CD4-positive, alpha-beta memory T cell (primary cell): ENCODE data around the gene EXTL1. TPM values are rescaled to one million over a fixed set of nuclear protein-coding genes. Genes with fewer than 3 reads are reported as not detected.

ENCODE experiments used
- CTCF ChIA-PET: fragments of 350-600 bp; sonication (Branson Sonifier 250); formaldehyde crosslinking; loops from one replicate; lab custom pipeline; 2021; ENCODE audit warnings: inconsistent platforms; ENCODE audit not compliant: partially characterized antibody; lab: Charles Lee
- POLR2A ChIA-PET: fragments of 350-600 bp; sonication (Branson Sonifier 250); formaldehyde crosslinking; loops from one replicate; lab custom pipeline; 2021; ENCODE audit not compliant: partially characterized antibody; lab: Charles Lee
- DNase-seq, 5 donors: peaks; one replicate each; pipeline versions ENCODE4 v3.0.0 to v3.0.0-alpha.2; 2020 to 2022; ENCODE audit warnings: mixed read lengths in 1 of 5
- H3K27ac ChIP-seq: one replicate; pipeline ENCODE4 v1.7.0; 2013; ENCODE audit warnings: low read depth, low read length
- H3K27me3 ChIP-seq: 2 replicates; pipeline ENCODE4 v1.7.0; 2013; ENCODE audit warnings: mild to moderate bottlenecking, low read length, moderate library complexity; ENCODE audit not compliant: insufficient read depth
- H3K36me3 ChIP-seq: 2 replicates; pipeline ENCODE4 v1.7.0; 2013; ENCODE audit warnings: mild to moderate bottlenecking, low read length, moderate library complexity; ENCODE audit not compliant: insufficient read depth
- H3K4me1 ChIP-seq: 2 replicates; pipeline ENCODE4 v1.7.0; 2013; ENCODE audit warnings: mild to moderate bottlenecking, low read length, moderate library complexity; ENCODE audit not compliant: insufficient read depth
- H3K4me3 ChIP-seq, 2 donors: one replicate each; pipeline ENCODE4 v1.7.0; 2013; ENCODE audit warnings: low read length in 2 of 2, mild to moderate bottlenecking in 1 of 2
- H3K9me3 ChIP-seq, 2 donors: one replicate each; pipeline ENCODE4 v1.7.0; 2013; ENCODE audit warnings: low read length in 2 of 2, control low read depth in 1 of 2; ENCODE audit not compliant: control insufficient read depth in 1 of 2
- H3K27ac Mint-ChIP-seq, 7 donors: one replicate each; pipeline ENCODE4 v1.8.0; 2020 to 2021; ENCODE audit warnings: mixed read lengths in 7 of 7, mild to moderate bottlenecking in 6 of 7, inconsistent platforms in 3 of 7, moderate library complexity in 3 of 7
- H3K27me3 Mint-ChIP-seq, 2 donors: one replicate each; pipeline ENCODE4 v1.8.0; 2020 to 2021; ENCODE audit warnings: mixed read lengths in 2 of 2
- H3K36me3 Mint-ChIP-seq, 2 donors: one replicate each; pipeline ENCODE4 v1.8.0; 2020 to 2021; ENCODE audit warnings: mixed read lengths in 2 of 2, inconsistent platforms in 1 of 2, mild to moderate bottlenecking in 1 of 2
- H3K4me1 Mint-ChIP-seq, 4 donors: one replicate each; pipeline ENCODE4 v1.8.0; 2020 to 2021; ENCODE audit warnings: mixed read lengths in 4 of 4, mild to moderate bottlenecking in 1 of 4
- H3K4me3 Mint-ChIP-seq, 8 donors: one replicate each; pipeline ENCODE4 v1.8.0; 2020 to 2021; ENCODE audit warnings: mixed read lengths in 8 of 8, mild to moderate bottlenecking in 7 of 8, moderate library complexity in 6 of 8, inconsistent platforms in 3 of 8
- H3K9me3 Mint-ChIP-seq, 8 donors: one replicate each; pipeline ENCODE4 v1.8.0; 2020 to 2021; ENCODE audit warnings: mixed read lengths in 8 of 8, mild to moderate bottlenecking in 5 of 8, inconsistent platforms in 3 of 8, moderate library complexity in 1 of 8
- intact Hi-C: fragments of 100-400 bp; cut with micrococcal nuclease; formaldehyde crosslinking; loops from one replicate; pipeline ENCODE4 v1.15.1; 2023
- polyA plus RNA-seq, 2 donors: library from polyadenylated mRNA; unstranded; fragments of 300-500 nt; fragmentation: Illumina TruSeq; gene quantifications; one replicate each; pipeline ENCODE4 v1.2.3, GENCODE V29; 2021
- total RNA-seq, 2 experiments: library from RNA; stranded (reverse); gene quantifications; one replicate each; pipeline ENCODE4 v1.2.3, GENCODE V29; 2021

EXTL1 gene
- total and polyA plus RNA-seq, 4 experiments from 2014 or later, result 0.12 to 0.19 TPM; not detected in 2

GRCh38 chr1:26005434-26006105, 16.0 kb upstream of the EXTL1 start:
- Histone ChIP-seq H3K27ac (no peak overlapping the region), H3K36me3 (no peaks in the 10 kb centered on the region), H3K27me3 (no peaks in the 10 kb centered on the region), H3K4me3 (no peak overlapping the region), H3K4me1 (no peaks in the 10 kb centered on the region), H3K9me3 (no peaks in the 10 kb centered on the region)
- Mint-ChIP-seq H3K27me3 (peaks cover 0 to 9% of the 10 kb centered on the region in 2 donors), H3K4me1 (peaks cover 0 to 4% (median 0%) of the 10 kb centered on the region in 4 donors), H3K4me3 (no peak overlapping the region), H3K9me3 (no peaks in the 10 kb centered on the region), H3K36me3 (no peaks in the 10 kb centered on the region), H3K27ac (no peak overlapping the region)
- ChIA-PET CTCF (interaction anchor here (12.9 kb wide), 1 partner anchor 109 kb away, joined by 583 read pairs; no protein-coding TSS in a partner anchor), POLR2A (no interaction called here)
- intact Hi-C loops, result no loop called here
- DNase-seq, result no peak

- DNase-seq, result no peak
- Histone ChIP-seq H3K4me1 (no peaks in the 10 kb centered on the region), H3K27ac (no peak overlapping the region), H3K4me3 (no peak overlapping the region), H3K27me3 (no peaks in the 10 kb centered on the region), H3K36me3 (no peaks in the 10 kb centered on the region), H3K9me3 (no peaks in the 10 kb centered on the region)
- H3K36me3 Mint-ChIP-seq, result no peaks in the 10 kb centered on the region
- intact Hi-C loops, result no loop called here
- POLR2A ChIA-PET, result no interaction called here
- H3K27ac Mint-ChIP-seq, result peak overlapping the region in 1 of 7 donors; percentile 48
- no peak overlapping the region for H3K4me3 Mint-ChIP-seq
- H3K9me3 Mint-ChIP-seq, result no peaks in the 10 kb centered on the region
- peaks cover 0 to 4% (median 0%) of the 10 kb centered on the region in 4 donors for H3K4me1 Mint-ChIP-seq
- CTCF ChIA-PET, result no interaction called here
- peaks cover 0 to 14% of the 10 kb centered on the region in 2 donors for H3K27me3 Mint-ChIP-seq
Observed at GRCh38 chr1:26006710-26007109, 14.9 kb upstream of the EXTL1 start.

GRCh38 chr1:26009796-26010447, 11.7 kb upstream of the EXTL1 start:
- Mint-ChIP-seq H3K4me3 (no peak overlapping the region), H3K36me3 (no peaks in the 10 kb centered on the region), H3K27me3 (peaks cover 0 to 11% of the 10 kb centered on the region in 2 donors), H3K4me1 (peaks cover 0 to 4% (median 0%) of the 10 kb centered on the region in 4 donors), H3K27ac (no peak overlapping the region), H3K9me3 (no peaks in the 10 kb centered on the region)
- CTCF ChIA-PET, result interaction anchor here (1.2 to 2.4 kb wide), 2 partner anchors 8 to 114 kb away, joined by 4 to 8 read pairs; no protein-coding TSS in a partner anchor
- intact Hi-C loops, result no loop called here
- Histone ChIP-seq H3K4me3 (no peak overlapping the region), H3K27ac (no peak overlapping the region), H3K27me3 (no peaks in the 10 kb centered on the region), H3K36me3 (no peaks in the 10 kb centered on the region), H3K9me3 (no peaks in the 10 kb centered on the region), H3K4me1 (no peaks in the 10 kb centered on the region)
- DNase-seq, result no peak
- POLR2A ChIA-PET, result no interaction called here

- DNase-seq, result no peak
- H3K36me3 Mint-ChIP-seq, result no peaks in the 10 kb centered on the region
- no peak overlapping the region for H3K4me3 ChIP-seq
- no peaks in the 10 kb centered on the region for H3K9me3 Mint-ChIP-seq
- intact Hi-C loops, result no loop called here
- no peaks in the 10 kb centered on the region for H3K36me3 ChIP-seq
- H3K9me3 ChIP-seq, result no peaks in the 10 kb centered on the region
- ChIA-PET CTCF (interaction anchor here (1.2 to 2.4 kb wide), 2 partner anchors 9 to 115 kb away, joined by 4 to 8 read pairs; no protein-coding TSS in a partner anchor), POLR2A (interaction anchor here (0.6 kb wide), 1 partner anchor 135 kb away, joined by 3 read pairs; no protein-coding TSS in a partner anchor)
- H3K4me1 ChIP-seq, result no peaks in the 10 kb centered on the region
- H3K27ac ChIP-seq, result no peak overlapping the region
- peaks cover 0 to 4% (median 0%) of the 10 kb centered on the region in 4 donors for H3K4me1 Mint-ChIP-seq
- no peak overlapping the region for H3K4me3 Mint-ChIP-seq
- no peaks in the 10 kb centered on the region for H3K27me3 ChIP-seq
- H3K27me3 Mint-ChIP-seq, result peaks cover 0 to 10% of the 10 kb centered on the region in 2 donors
- H3K27ac Mint-ChIP-seq, result no peak overlapping the region
Observed at GRCh38 chr1:26010825-26011224, 10.8 kb upstream of the EXTL1 start.

- Mint-ChIP-seq H3K4me1 (peaks cover 0 to 4% (median 0%) of the 10 kb centered on the region in 4 donors), H3K27me3 (peaks cover 0 to 6% of the 10 kb centered on the region in 2 donors), H3K27ac (no peak overlapping the region), H3K4me3 (no peak overlapping the region), H3K36me3 (no peaks in the 10 kb centered on the region), H3K9me3 (no peaks in the 10 kb centered on the region)
- H3K4me3 ChIP-seq, result no peak overlapping the region
- no peak overlapping the region for H3K27ac ChIP-seq
- H3K4me1 ChIP-seq, result no peaks in the 10 kb centered on the region
- intact Hi-C loops, result no loop called here
- DNase-seq, result no peak
- H3K9me3 ChIP-seq, result no peaks in the 10 kb centered on the region
- H3K36me3 ChIP-seq, result no peaks in the 10 kb centered on the region
- CTCF ChIA-PET, result interaction anchor here (1.4 kb wide), 1 partner anchor 157 kb away, joined by 3 read pairs; the partner anchor contains the start of gene ZNF593
- POLR2A ChIA-PET, result no interaction called here
- H3K27me3 ChIP-seq, result no peaks in the 10 kb centered on the region
Observed at GRCh38 chr1:26012864-26013263, 8.7 kb upstream of the EXTL1 start.

- Mint-ChIP-seq H3K36me3 (no peaks in the 10 kb centered on the region), H3K4me3 (no peak overlapping the region), H3K9me3 (no peaks in the 10 kb centered on the region), H3K27ac (no peak overlapping the region), H3K27me3 (peaks cover 0 to 6% of the 10 kb centered on the region in 2 donors), H3K4me1 (peaks cover 0 to 4% (median 0%) of the 10 kb centered on the region in 4 donors)
- ChIA-PET POLR2A (no interaction called here), CTCF (no interaction called here)
- intact Hi-C loops, result no loop called here
- Histone ChIP-seq H3K4me1 (no peaks in the 10 kb centered on the region), H3K27me3 (no peaks in the 10 kb centered on the region), H3K4me3 (no peak overlapping the region), H3K36me3 (no peaks in the 10 kb centered on the region), H3K27ac (no peak overlapping the region), H3K9me3 (no peaks in the 10 kb centered on the region)
- no peak for DNase-seq
Observed at GRCh38 chr1:26014179-26014578, 7.4 kb upstream of the EXTL1 start.

- Histone ChIP-seq H3K27ac (no peak overlapping the region), H3K4me3 (no peak overlapping the region), H3K36me3 (no peaks in the 10 kb centered on the region), H3K27me3 (no peaks in the 10 kb centered on the region), H3K9me3 (no peaks in the 10 kb centered on the region), H3K4me1 (no peaks in the 10 kb centered on the region)
- ChIA-PET CTCF (no interaction called here), POLR2A (no interaction called here)
- no peak for DNase-seq
- no peak overlapping the region for H3K4me3 Mint-ChIP-seq
- intact Hi-C loops, result no loop called here
- H3K4me1 Mint-ChIP-seq, result peaks cover 0 to 7% (median 2%) of the 10 kb centered on the region in 4 donors
- no peak overlapping the region for H3K27ac Mint-ChIP-seq
- H3K27me3 Mint-ChIP-seq, result peaks cover 0 to 5% of the 10 kb centered on the region in 2 donors
- no peaks in the 10 kb centered on the region for H3K9me3 Mint-ChIP-seq
- H3K36me3 Mint-ChIP-seq, result no peaks in the 10 kb centered on the region
Observed at GRCh38 chr1:26015358-26015757, 6.2 kb upstream of the EXTL1 start.
